SK-N-SH (cell line): Measurements from ENCODE around the gene CDH13. TPM values are rescaled to one million over a fixed set of nuclear protein-coding genes. Genes with fewer than 3 reads are reported as not detected.

ENCODE experiments used
- CTCF ChIA-PET: fragments of 300-600, 350-600 bp; formaldehyde crosslinking; extraction: SDS; loops from one replicate; lab custom pipeline; 2021; lab: Yijun Ruan, JAX
- POLR2A ChIA-PET: fragments of 350-600 bp; sonication (Branson Sonifier 250); formaldehyde crosslinking; extraction: SDS; loops from one replicate; lab custom pipeline; 2020; ENCODE audit warnings: antibody characterized with exemption, inconsistent platforms; lab: Yijun Ruan, JAX
- DNase-seq: peaks from one replicate; pipeline ENCODE4 v3.0.0; 2012
- H2AFZ ChIP-seq: fragments of 200-600 bp; sonication (generic); 2 replicates; pipeline ENCODE4 v1.8.1; 2016; ENCODE audit warnings: antibody characterized with exemption, mild to moderate bottlenecking, low read depth
- H3F3A ChIP-seq: fragments of 200-600 bp; sonication (generic); replicated peaks from 2 replicates; pipeline ENCODE3; 2016; ENCODE audit warnings: antibody characterized with exemption, mild to moderate bottlenecking; ENCODE audit not compliant: insufficient read depth
- H3K27ac ChIP-seq, 2 experiments: fragments of 200-500 bp in 1 of 2; fragments of 200-600 bp in 1 of 2; sonication (Bioruptor generic) in 1 of 2; sonication (generic), shearing (Covaris generic) in 1 of 2; 2 replicates each; pipeline versions ENCODE4 v1.5.1 to v1.6.1; 2014 to 2016; ENCODE audit warnings: low read depth in 2 of 2, inconsistent platforms in 1 of 2, low read length in 1 of 2, mild to moderate bottlenecking in 1 of 2, mixed read lengths in 1 of 2
- H3K27me3 ChIP-seq: fragments of 200-600 bp; sonication (generic), shearing (Covaris generic); 2 replicates; pipeline ENCODE4 v1.6.1; 2016; ENCODE audit warnings: mixed run types; ENCODE audit not compliant: insufficient read depth
- H3K36me3 ChIP-seq, 2 experiments: fragments of 200-500 bp in 1 of 2; fragments of 200-600 bp in 1 of 2; sonication (Bioruptor generic) in 1 of 2; sonication (generic) in 1 of 2; replicated peaks in 1 of 2; 2 replicates each; pipeline versions ENCODE3 to v1.5.1; 2014 to 2016; ENCODE audit warnings: low read length in 1 of 2, mild to moderate bottlenecking in 1 of 2; ENCODE audit not compliant: insufficient read depth in 2 of 2, control insufficient read depth in 1 of 2
- H3K4me1 ChIP-seq, 2 experiments: fragments of 200-500 bp in 1 of 2; fragments of 200-600 bp in 1 of 2; sonication (Bioruptor generic) in 1 of 2; sonication (generic), shearing (Covaris generic) in 1 of 2; 2 replicates each; pipeline versions ENCODE4 v1.5.1 to v1.6.1; 2014 to 2016; ENCODE audit warnings: low read depth in 1 of 2, low read length in 1 of 2, mixed run types in 1 of 2; ENCODE audit not compliant: insufficient read depth in 2 of 2, control insufficient read depth in 1 of 2
- H3K4me2 ChIP-seq: fragments of 200-600 bp; sonication (generic), shearing (Covaris generic); 2 replicates; pipeline ENCODE4 v1.6.1; 2017; ENCODE audit warnings: mixed run types
- H3K4me3 ChIP-seq, 2 experiments: fragments of 200-500 bp in 1 of 2; fragments of 200-600 bp in 1 of 2; sonication (Bioruptor generic) in 1 of 2; sonication (generic), shearing (Covaris generic) in 1 of 2; 2 replicates each; pipeline versions ENCODE4 v1.5.1 to v1.8.1; 2014 to 2016; ENCODE audit warnings: low read depth in 2 of 2, inconsistent platforms in 1 of 2, low read length in 1 of 2, mild to moderate bottlenecking in 1 of 2, mixed read lengths in 1 of 2, moderate library complexity in 1 of 2
- H3K79me2 ChIP-seq: fragments of 200-600 bp; sonication (generic); 2 replicates; pipeline ENCODE4 v1.8.1; 2017; ENCODE audit warnings: mild to moderate bottlenecking; ENCODE audit not compliant: insufficient read depth
- H3K9ac ChIP-seq: fragments of 200-600 bp; sonication (generic); 2 replicates; pipeline ENCODE4 v1.6.1; 2017; ENCODE audit warnings: mixed run types
- H3K9me2 ChIP-seq: fragments of 200-600 bp; sonication (generic); 2 replicates; pipeline ENCODE4 v1.6.1; 2017; ENCODE audit warnings: mixed run types
- H3K9me3 ChIP-seq: fragments of 200-600 bp; sonication (generic); 2 replicates; pipeline ENCODE4 v1.6.1; 2017; ENCODE audit warnings: mixed run types, mild to moderate bottlenecking, moderate library complexity
- H4K20me1 ChIP-seq: fragments of 200-600 bp; sonication (generic); 2 replicates; pipeline ENCODE4 v1.6.1; 2017; ENCODE audit warnings: mild to moderate bottlenecking, mixed run types; ENCODE audit not compliant: insufficient read depth
- ELF1 ChIP-seq: IDR thresholded peaks from 2 replicates; pipeline ENCODE4 v1.4.0; 2012
- EZH2phosphoT487 ChIP-seq: fragments of 200-600 bp; sonication (generic); IDR thresholded peaks from 2 replicates; pipeline ENCODE4 v1.6.1; 2017; ENCODE audit warnings: low read depth, mixed run types, mild to moderate bottlenecking, antibody characterized with exemption, moderate library complexity, borderline replicate concordance
- FOSL2 ChIP-seq: IDR thresholded peaks from 2 replicates; pipeline ENCODE4 v1.4.0; 2012; ENCODE audit warnings: low read depth, mild to moderate bottlenecking, moderate library complexity, borderline replicate concordance
- FOXJ3 ChIP-seq: sonication (generic); formaldehyde crosslinking; IDR thresholded peaks from 2 replicates; pipeline ENCODE4 v1.5.1; 2020; ENCODE audit warnings: mild to moderate bottlenecking, missing genetic modification reagents
- FOXM1 ChIP-seq: IDR thresholded peaks from 2 replicates; pipeline ENCODE4 v1.4.0; 2012; ENCODE audit warnings: low read depth, mild to moderate bottlenecking
- GATA2 ChIP-seq: sonication (generic); formaldehyde crosslinking; IDR thresholded peaks from 2 replicates; pipeline ENCODE4 v1.5.0; 2020; ENCODE audit warnings: mild to moderate bottlenecking, missing genetic modification reagents
- JUND ChIP-seq: IDR thresholded peaks from 2 replicates; pipeline ENCODE4 v1.4.0; 2012
- MEF2A ChIP-seq: IDR thresholded peaks from 2 replicates; pipeline ENCODE4 v1.4.0; 2012; ENCODE audit warnings: low read depth, borderline replicate concordance
- NFIC ChIP-seq: IDR thresholded peaks from 2 replicates; pipeline ENCODE4 v1.4.0; 2012; ENCODE audit warnings: borderline replicate concordance
- NRF1 ChIP-seq: IDR thresholded peaks from 2 replicates; pipeline ENCODE4 v1.6.1; 2012; ENCODE audit warnings: low read depth, mild to moderate bottlenecking, low read length
- PBX3 ChIP-seq: IDR thresholded peaks from 2 replicates; pipeline ENCODE4; 2012
- RCOR1 ChIP-seq: fragments of 150-350 bp; IDR thresholded peaks from 2 replicates; pipeline ENCODE4 v1.6.1; 2017; ENCODE audit warnings: antibody characterized with exemption, low read length
- RXRA ChIP-seq: IDR thresholded peaks from 2 replicates; pipeline ENCODE4 v1.4.0; 2012; ENCODE audit warnings: low read depth, mild to moderate bottlenecking, borderline replicate concordance
- SIN3A ChIP-seq: IDR thresholded peaks from 2 replicates; pipeline ENCODE4 v1.6.1; 2012; ENCODE audit warnings: low read depth, mild to moderate bottlenecking, low read length, moderate library complexity, borderline replicate concordance
- TCF12 ChIP-seq: IDR thresholded peaks from 2 replicates; pipeline ENCODE4 v1.4.0; 2012
- TEAD4 ChIP-seq: IDR thresholded peaks from 2 replicates; pipeline ENCODE4 v1.4.0; 2012; ENCODE audit warnings: mild to moderate bottlenecking, borderline replicate concordance; ENCODE audit not compliant: insufficient read depth
- USF2 ChIP-seq: fragments of 150-350 bp; IDR thresholded peaks from 2 replicates; pipeline ENCODE4 v1.6.1; 2017; ENCODE audit warnings: antibody characterized with exemption, low read length, low read depth, borderline replicate concordance
- WGBS: methylation state at CpG from one replicate; pipeline ENCODE4 v1.1.6; 2017; ENCODE audit warnings: low lambda C conversion rate; 5-methylcytosine and 5-hydroxymethylcytosine counted together
- polyA plus RNA-seq, 3 experiments: library from polyadenylated mRNA; depleted of rRNA; stranded (reverse); fragments of >200 nt; gene quantifications; 2 replicates each; pipeline ENCODE4 v1.2.3, GENCODE V29; 2012
- TF ChIP-seq, protein P1 (sequence below): IDR thresholded peaks from 2 replicates; pipeline ENCODE4 v1.4.0; 2012; ENCODE audit warnings: low read depth
- TF ChIP-seq, protein P2 (sequence below): fragments of 200-600 bp; sonication (generic); IDR thresholded peaks from 2 replicates; pipeline ENCODE4 v1.6.1; 2017; ENCODE audit warnings: antibody characterized with exemption, mild to moderate bottlenecking, moderate library complexity

CDH13 gene
- polyA plus RNA-seq, 1 of the 3 experiments (the other 2 are of a cell fraction): 93.0 TPM

DNA sequence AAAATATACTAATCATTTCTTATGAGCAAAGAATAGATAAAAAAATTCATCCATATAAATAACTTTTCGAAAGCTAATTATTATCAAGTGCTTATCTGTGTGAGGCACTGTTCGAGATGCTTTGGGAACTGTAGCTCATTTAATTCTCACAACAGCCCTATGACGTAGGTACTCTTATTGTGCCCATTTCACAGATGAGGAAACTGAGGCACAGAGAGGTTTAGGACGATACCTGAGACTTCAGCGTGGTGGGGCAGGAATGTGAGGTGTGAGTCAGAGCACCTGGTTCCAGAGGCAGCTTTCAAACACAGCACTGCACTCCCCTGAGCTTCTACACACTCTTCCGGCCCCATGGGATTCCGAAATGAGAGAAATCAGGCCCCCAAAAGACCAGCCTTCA is 995.2 kb downstream of the CDH13 start:
- TF ChIP-seq PBX3: no peak
- TF ChIP-seq FOSL2: no peak
- no peak for TF ChIP-seq USF2
- no peak for TF ChIP-seq SIN3A
- no peak for TF ChIP-seq FOXM1
- TF ChIP-seq NRF1: no peak
- no peak for TF ChIP-seq EZH2phosphoT487
- no peak for TF ChIP-seq RCOR1
- TF ChIP-seq MEF2A: no peak
- TF ChIP-seq TEAD4: no peak
- no peak for TF ChIP-seq JUND
- TF ChIP-seq GATA2 (CRISPR knock-in tag): no peak
- no peak for TF ChIP-seq TCF12
- no peak for TF ChIP-seq FOXJ3 (CRISPR knock-in tag)
- TF ChIP-seq, protein P1, sequence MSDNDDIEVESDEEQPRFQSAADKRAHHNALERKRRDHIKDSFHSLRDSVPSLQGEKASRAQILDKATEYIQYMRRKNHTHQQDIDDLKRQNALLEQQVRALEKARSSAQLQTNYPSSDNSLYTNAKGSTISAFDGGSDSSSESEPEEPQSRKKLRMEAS: no peak
- no peak for TF ChIP-seq NFIC
- no peak for TF ChIP-seq RXRA
- TF ChIP-seq, protein P2, sequence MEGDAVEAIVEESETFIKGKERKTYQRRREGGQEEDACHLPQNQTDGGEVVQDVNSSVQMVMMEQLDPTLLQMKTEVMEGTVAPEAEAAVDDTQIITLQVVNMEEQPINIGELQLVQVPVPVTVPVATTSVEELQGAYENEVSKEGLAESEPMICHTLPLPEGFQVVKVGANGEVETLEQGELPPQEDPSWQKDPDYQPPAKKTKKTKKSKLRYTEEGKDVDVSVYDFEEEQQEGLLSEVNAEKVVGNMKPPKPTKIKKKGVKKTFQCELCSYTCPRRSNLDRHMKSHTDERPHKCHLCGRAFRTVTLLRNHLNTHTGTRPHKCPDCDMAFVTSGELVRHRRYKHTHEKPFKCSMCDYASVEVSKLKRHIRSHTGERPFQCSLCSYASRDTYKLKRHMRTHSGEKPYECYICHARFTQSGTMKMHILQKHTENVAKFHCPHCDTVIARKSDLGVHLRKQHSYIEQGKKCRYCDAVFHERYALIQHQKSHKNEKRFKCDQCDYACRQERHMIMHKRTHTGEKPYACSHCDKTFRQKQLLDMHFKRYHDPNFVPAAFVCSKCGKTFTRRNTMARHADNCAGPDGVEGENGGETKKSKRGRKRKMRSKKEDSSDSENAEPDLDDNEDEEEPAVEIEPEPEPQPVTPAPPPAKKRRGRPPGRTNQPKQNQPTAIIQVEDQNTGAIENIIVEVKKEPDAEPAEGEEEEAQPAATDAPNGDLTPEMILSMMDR: no peak
- no peak for TF ChIP-seq ELF1
- Histone ChIP-seq H4K20me1 (no peaks in the 10 kb centered on the region), H2AFZ (no peak overlapping the region), H3K9me2 (no peaks in the 10 kb centered on the region), H3F3A (no peaks in the 10 kb centered on the region), H3K9ac (no peak overlapping the region), H3K4me1 (no peaks in the 10 kb centered on the region), H3K27me3 (no peaks in the 10 kb centered on the region), H3K79me2 (no peaks in the 10 kb centered on the region), H3K4me3 (no peak overlapping the region), H3K36me3 (no peaks in the 10 kb centered on the region), H3K4me2 (no peak overlapping the region), H3K27ac (no peak overlapping the region), H3K9me3 (no peaks in the 10 kb centered on the region)
- no peak for DNase-seq
- CTCF ChIA-PET: no interaction called here
- WGBS: 31% methylated on average over 7 of the region's 7 CpGs
- POLR2A ChIA-PET: no interaction called here
